SK-N-SH treated with all-trans-retinoic acid at 6 μM for 48 hours (cell line): Measurements from ENCODE around the gene DAB2IP.
A peak's percentile ranks its signal among the peaks of the same experiment; 100 is the strongest.

ENCODE experiments used
- ATAC-seq: fragments of 200-7000 bp; cut with Tn5 transposase; 3 replicates; pipeline ENCODE4 v1.9.1; 2020; ENCODE audit warnings: mild to moderate bottlenecking, moderate library complexity
- ARNTL ChIP-seq: fragments of 450-650 bp; formaldehyde crosslinking; IDR thresholded peaks from 2 replicates; pipeline ENCODE4 v1.5.0; 2020; ENCODE audit warnings: low read depth, mild to moderate bottlenecking, moderate library complexity, borderline replicate concordance
- BACH2 ChIP-seq: fragments of 250-450 bp; sonication (Bioruptor Pico); IDR thresholded peaks from 2 replicates; pipeline ENCODE4 v1.9.0; 2021; ENCODE audit warnings: mild to moderate bottlenecking, borderline replicate concordance
- CSRNP3 ChIP-seq: fragments of 250-450 bp; sonication (Bioruptor Pico); IDR thresholded peaks from 2 replicates; pipeline ENCODE4 v1.5.1; 2021; ENCODE audit warnings: mild to moderate bottlenecking, moderate library complexity
- ESRRG ChIP-seq: fragments of 250-450 bp; sonication (Bioruptor Pico); IDR thresholded peaks from 2 replicates; pipeline ENCODE4 v1.6.1; 2021; ENCODE audit warnings: mild to moderate bottlenecking
- ISL1 ChIP-seq: fragments of 250-450 bp; sonication (Bioruptor Pico); IDR thresholded peaks from 2 replicates; pipeline ENCODE4 v2.1.2; 2022; ENCODE audit warnings: mild to moderate bottlenecking, moderate library complexity
- OSR1 ChIP-seq: fragments of 250-450 bp; sonication (Bioruptor Pico); IDR thresholded peaks from 2 replicates; pipeline ENCODE4 v1.8.0; 2022; ENCODE audit warnings: moderate library complexity, mild to moderate bottlenecking, inconsistent platforms
- PATZ1 ChIP-seq: fragments of 250-450 bp; sonication (Bioruptor Pico); IDR thresholded peaks from 2 replicates; pipeline ENCODE4 v1.8.0; 2020; ENCODE audit warnings: mild to moderate bottlenecking, moderate library complexity, borderline replicate concordance
- RARB ChIP-seq: fragments of 250-450 bp; sonication (Bioruptor Pico); IDR thresholded peaks from 2 replicates; pipeline ENCODE4 v1.8.0; 2021; ENCODE audit warnings: mild to moderate bottlenecking, moderate library complexity
- SNAI2 ChIP-seq: fragments of 250-450 bp; sonication (Bioruptor Pico); IDR thresholded peaks from 2 replicates; pipeline ENCODE4 v1.5.0; 2020; ENCODE audit warnings: mild to moderate bottlenecking, moderate library complexity
- TCF4 ChIP-seq: fragments of 250-450 bp; sonication (Bioruptor Pico); IDR thresholded peaks from 2 replicates; pipeline ENCODE4 v1.8.0; 2021; ENCODE audit warnings: mild to moderate bottlenecking, moderate library complexity, borderline replicate concordance
- TOX ChIP-seq: fragments of 250-450 bp; sonication (Bioruptor Pico); IDR thresholded peaks from 2 replicates; pipeline ENCODE4 v1.8.0; 2021; ENCODE audit warnings: mild to moderate bottlenecking, moderate library complexity, borderline replicate concordance
- TSHZ2 ChIP-seq: fragments of 250-450 bp; sonication (Bioruptor Pico); IDR thresholded peaks from 2 replicates; pipeline ENCODE4 v1.5.0; 2020; ENCODE audit warnings: mild to moderate bottlenecking, moderate library complexity
- ZC3H10 ChIP-seq: fragments of 250-450 bp; sonication (Bioruptor Pico); IDR thresholded peaks from 2 replicates; pipeline ENCODE4 v1.5.1; 2021; ENCODE audit warnings: mild to moderate bottlenecking, moderate library complexity
- ZFP3 ChIP-seq: fragments of 250-450 bp; sonication (Bioruptor Pico); IDR thresholded peaks from 2 replicates; pipeline ENCODE4 v1.5.0; 2020; ENCODE audit warnings: mild to moderate bottlenecking, moderate library complexity
- ZFP30 ChIP-seq: fragments of 450-650 bp; formaldehyde crosslinking; IDR thresholded peaks from 2 replicates; pipeline ENCODE4 v1.5.0; 2022; ENCODE audit warnings: mild to moderate bottlenecking, moderate library complexity
- ZNF565 ChIP-seq: fragments of 450-650 bp; formaldehyde crosslinking; conservative IDR thresholded peaks from 2 replicates; pipeline ENCODE4 v1.5.0; 2020; ENCODE audit warnings: low read depth, mild to moderate bottlenecking, moderate library complexity
- ZNF70 ChIP-seq: fragments of 450-650 bp; formaldehyde crosslinking; IDR thresholded peaks from 2 replicates; pipeline ENCODE4 v1.5.0; 2020; ENCODE audit warnings: mild to moderate bottlenecking, moderate library complexity
- ZNF8 ChIP-seq: fragments of 450-650 bp; formaldehyde crosslinking; IDR thresholded peaks from 2 replicates; pipeline ENCODE4 v1.5.0; 2020; ENCODE audit warnings: mild to moderate bottlenecking, moderate library complexity
- TF ChIP-seq, protein P1 (sequence below): fragments of 250-450 bp; sonication (Bioruptor Pico); IDR thresholded peaks from 2 replicates; pipeline ENCODE4 v1.5.1; 2020; ENCODE audit warnings: low read depth, mild to moderate bottlenecking, moderate library complexity
- TF ChIP-seq, protein P2 (sequence below): fragments of 250-450 bp; sonication (Bioruptor Pico); IDR thresholded peaks from 2 replicates; pipeline ENCODE4 v1.8.0; 2021; ENCODE audit warnings: low read depth, mild to moderate bottlenecking, moderate library complexity, borderline replicate concordance

DAB2IP gene

GRCh38 chr9:121707477-121708424 is 56.3 kb downstream of the DAB2IP start:
- ATAC-seq: peak; percentile 91

DNA sequence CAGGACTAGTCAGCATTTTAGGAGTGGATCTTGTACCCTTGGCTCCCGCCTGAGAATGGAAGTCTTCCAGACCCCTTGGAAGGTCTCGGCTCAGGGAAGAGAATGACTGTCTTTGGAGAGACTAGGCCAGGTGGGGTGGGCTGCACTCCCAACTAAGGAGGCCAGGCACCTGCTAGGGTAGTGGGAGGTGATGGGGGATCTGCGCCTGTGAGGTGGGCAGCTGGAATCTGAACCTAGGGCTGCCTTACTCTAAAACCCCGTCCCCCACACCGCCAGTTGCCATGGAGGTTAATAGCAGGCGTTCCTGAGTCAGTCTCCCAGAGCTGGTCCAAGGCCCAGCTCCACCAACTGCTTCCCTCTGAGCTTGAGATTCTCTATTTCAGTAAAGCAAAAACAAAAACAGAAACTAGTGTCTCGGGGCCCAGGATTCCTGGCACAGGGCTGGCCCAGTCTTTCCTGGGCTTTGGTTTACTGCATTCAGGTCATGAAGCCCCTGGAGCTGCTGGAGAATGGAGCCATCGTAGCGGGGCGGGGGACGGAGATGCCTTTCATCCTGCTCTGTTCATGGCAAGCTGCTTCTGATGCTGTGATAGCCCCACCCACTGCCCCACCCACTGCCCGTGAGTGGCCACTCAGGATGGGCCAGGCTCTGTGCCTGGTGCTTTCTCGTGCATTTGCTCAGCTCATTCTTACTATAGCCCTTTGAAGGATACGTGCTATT is 57.5 kb downstream of the DAB2IP start:
- peak; percentile 30; the same call in 1 of the 3 replicates for ATAC-seq
- TF ChIP-seq OSR1 (CRISPR knock-in tag) (no peak), TCF4 (CRISPR knock-in tag) (no peak), ZFP30 (CRISPR knock-in tag) (no peak), ZNF70 (CRISPR knock-in tag) (no peak), TSHZ2 (CRISPR knock-in tag) (no peak), ZC3H10 (CRISPR knock-in tag) (no peak), CSRNP3 (CRISPR knock-in tag) (no peak), ZNF8 (no peak), ZFP3 (CRISPR knock-in tag) (no peak)
- TF ChIP-seq, protein P1, sequence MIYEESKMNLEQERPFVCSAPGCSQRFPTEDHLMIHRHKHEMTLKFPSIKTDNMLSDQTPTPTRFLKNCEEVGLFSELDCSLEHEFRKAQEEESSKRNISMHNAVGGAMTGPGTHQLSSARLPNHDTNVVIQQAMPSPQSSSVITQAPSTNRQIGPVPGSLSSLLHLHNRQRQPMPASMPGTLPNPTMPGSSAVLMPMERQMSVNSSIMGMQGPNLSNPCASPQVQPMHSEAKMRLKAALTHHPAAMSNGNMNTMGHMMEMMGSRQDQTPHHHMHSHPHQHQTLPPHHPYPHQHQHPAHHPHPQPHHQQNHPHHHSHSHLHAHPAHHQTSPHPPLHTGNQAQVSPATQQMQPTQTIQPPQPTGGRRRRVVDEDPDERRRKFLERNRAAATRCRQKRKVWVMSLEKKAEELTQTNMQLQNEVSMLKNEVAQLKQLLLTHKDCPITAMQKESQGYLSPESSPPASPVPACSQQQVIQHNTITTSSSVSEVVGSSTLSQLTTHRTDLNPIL: no peak

More at GRCh38 chr9:121707477-121708424, 56.3 kb downstream of the DAB2IP start:
- TF ChIP-seq ARNTL (no peak), CSRNP3 (CRISPR knock-in tag) (no peak), TSHZ2 (CRISPR knock-in tag) (no peak), ZC3H10 (CRISPR knock-in tag) (no peak), ZNF565 (CRISPR knock-in tag) (no peak)
- TF ChIP-seq, protein P2, sequence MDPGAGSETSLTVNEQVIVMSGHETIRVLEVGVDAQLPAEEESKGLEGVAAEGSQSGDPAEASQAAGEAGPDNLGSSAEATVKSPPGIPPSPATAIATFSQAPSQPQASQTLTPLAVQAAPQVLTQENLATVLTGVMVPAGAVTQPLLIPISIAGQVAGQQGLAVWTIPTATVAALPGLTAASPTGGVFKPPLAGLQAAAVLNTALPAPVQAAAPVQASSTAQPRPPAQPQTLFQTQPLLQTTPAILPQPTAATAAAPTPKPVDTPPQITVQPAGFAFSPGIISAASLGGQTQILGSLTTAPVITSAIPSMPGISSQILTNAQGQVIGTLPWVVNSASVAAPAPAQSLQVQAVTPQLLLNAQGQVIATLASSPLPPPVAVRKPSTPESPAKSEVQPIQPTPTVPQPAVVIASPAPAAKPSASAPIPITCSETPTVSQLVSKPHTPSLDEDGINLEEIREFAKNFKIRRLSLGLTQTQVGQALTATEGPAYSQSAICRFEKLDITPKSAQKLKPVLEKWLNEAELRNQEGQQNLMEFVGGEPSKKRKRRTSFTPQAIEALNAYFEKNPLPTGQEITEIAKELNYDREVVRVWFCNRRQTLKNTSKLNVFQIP (CRISPR knock-in tag): no peak

DNA sequence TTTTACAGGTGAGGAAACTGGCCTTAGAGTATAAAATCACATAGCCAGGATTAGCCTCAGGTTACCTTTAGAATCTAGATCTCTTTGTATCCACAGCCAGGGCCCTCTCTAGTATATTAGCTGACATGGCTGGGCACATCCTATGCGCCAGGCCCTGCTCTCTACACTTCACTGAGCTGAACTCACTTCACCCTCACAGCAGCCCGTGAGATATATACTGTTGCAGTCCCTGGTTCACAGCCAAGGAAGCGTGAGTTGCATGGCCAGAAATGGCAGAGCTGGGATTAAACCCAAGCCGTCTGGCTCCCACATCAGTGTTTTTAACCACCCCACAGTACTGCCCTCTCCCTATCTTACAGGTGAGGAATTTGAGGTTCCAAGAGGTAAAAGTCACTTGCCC is 58.4 kb downstream of the DAB2IP start:
- no peak for ATAC-seq
- TF ChIP-seq ISL1 (CRISPR knock-in tag): no peak
- no peak for TF ChIP-seq ZNF8
- no peak for TF ChIP-seq SNAI2
- no peak for TF ChIP-seq ESRRG
- TF ChIP-seq ZNF565 (CRISPR knock-in tag): no peak
- TF ChIP-seq RARB (CRISPR knock-in tag): no peak
- TF ChIP-seq TOX (CRISPR knock-in tag): no peak
- TF ChIP-seq PATZ1 (CRISPR knock-in tag): no peak
- TF ChIP-seq ARNTL: no peak
- TF ChIP-seq OSR1 (CRISPR knock-in tag): no peak
- no peak for TF ChIP-seq BACH2 (CRISPR knock-in tag)
- no peak for TF ChIP-seq ZFP30 (CRISPR knock-in tag)
- no peak for TF ChIP-seq ZFP3 (CRISPR knock-in tag)
